ENCODE measurements around the gene SNCG. TPM values are rescaled to one million over a fixed set of nuclear protein-coding genes. Genes with fewer than 3 reads are reported as not detected.
"Not testable (repeated sequence)": the region's sequence is repeated elsewhere in the genome, so short reads cannot be mapped to it uniquely, and the experiment has no call there.

SNCG gene
- total RNA-seq, 1 experiment from 2014 or later = 1.6 TPM

- DNase-seq (ENCODE audit: low read depth) = no peak
These were observed 16.1 kb downstream of the SNCG start for GRCh38 chr10:86974484-86974883.

DNA sequence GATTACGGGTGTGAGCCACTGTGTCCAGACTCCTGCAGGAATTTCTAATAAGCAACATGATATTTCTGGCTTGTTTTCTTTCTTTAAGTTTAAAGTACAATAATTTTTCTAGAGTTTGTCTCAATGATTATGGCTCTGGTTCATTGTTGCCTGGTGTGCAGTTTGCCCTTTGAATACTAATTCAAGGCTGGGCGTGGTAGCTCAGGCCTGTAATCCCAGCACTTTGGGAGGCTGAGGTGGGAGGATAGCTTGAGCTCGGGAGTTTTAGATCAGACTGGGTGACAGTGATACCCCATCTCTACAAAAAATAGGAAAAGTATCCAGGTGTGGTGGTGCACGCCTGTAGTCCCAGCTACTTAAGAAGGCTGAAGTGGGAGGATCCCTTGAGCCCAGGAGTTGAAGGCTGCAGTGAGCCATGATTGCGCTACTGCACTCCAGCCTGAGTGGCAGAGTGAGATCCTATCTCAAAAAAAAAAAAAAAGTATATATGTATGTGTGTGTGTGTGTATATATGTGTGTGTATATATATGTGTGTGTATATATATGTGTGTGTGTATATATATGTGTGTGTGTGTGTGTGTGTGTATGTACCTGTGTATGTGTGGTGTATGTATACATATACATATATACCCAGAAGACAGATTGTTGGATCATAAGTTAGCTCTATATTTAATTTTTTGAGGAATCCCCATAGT lies 18.1 kb downstream of the SNCG start:
- DNase-seq (ENCODE audit: low read depth) = no peak

- DNase-seq (ENCODE audit: low read depth) = not testable (repeated sequence)
These were observed 20.1 kb downstream of the SNCG start for GRCh38 chr10:86978457-86978856.

GRCh38 chr10:86979296-86979818 lies 21.0 kb downstream of the SNCG start:
- DNase-seq (ENCODE audit: low read depth) = no peak

- DNase-seq (ENCODE audit: low read depth) = no peak
These were observed 21.6 kb downstream of the SNCG start for GRCh38 chr10:86979977-86980448.

GRCh38 chr10:86981020-86981419 lies 22.6 kb downstream of the SNCG start:
- not testable (repeated sequence) for DNase-seq (ENCODE audit: low read depth)

DNA sequence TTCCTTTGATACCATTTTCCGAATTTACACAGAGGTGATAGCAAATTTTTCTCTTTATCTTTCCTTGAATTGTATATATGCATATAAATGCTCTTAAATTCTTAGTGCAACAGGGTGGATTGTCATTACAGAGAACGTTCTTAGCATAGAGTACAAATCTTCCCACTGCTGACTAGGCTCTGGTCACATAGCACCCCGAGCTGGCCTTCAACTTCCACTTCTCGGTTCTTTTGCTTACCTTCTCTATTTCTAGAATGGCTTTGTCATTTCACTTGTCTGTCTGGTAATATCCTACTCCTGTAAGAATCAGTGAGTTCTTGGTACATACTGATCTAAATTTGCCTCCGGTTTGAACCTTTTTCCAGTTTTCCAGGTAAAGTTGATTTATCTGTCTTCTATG lies 23.3 kb downstream of the SNCG start:
- no peak for DNase-seq (ENCODE audit: low read depth)

DNA sequence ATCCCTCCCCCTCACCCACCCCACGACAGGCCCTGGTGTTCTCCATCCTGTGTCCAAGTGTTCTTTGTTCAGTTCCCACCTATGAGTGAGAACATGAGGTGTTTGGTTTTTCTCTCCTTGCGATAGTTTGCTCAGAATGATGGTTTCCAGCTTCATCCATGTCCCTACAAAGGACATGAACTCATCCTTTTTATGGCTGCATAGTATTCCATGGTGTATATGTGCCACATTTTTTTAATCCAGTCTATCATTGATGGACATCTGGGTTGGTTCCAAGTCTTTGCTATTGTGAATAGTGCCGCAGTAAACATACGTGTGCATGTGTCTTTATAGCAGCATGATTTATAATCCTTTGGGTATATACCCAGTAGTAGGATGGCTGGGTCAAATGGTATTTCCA lies 26.1 kb downstream of the SNCG start:
- not testable (repeated sequence) for DNase-seq (ENCODE audit: low read depth)

GRCh38 chr10:86988520-86988919 lies 30.1 kb downstream of the SNCG start:
- no peak for DNase-seq (ENCODE audit: low read depth)

DNA sequence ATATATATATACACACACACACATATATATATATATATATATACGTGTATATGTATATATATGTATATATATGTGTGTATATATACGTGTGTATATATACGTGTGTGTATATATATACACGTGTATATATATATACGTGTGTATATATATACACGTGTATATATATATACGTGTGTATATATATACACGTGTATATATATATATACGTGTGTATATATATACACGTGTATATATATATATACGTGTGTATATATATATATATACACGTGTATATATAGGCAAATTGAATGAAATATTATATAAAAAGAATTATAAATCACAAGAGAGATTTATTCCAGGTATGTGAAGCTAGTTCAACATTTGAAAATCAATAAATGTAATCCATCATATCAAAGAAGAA lies 33.0 kb downstream of the SNCG start:
- DNase-seq (ENCODE audit: low read depth) = not testable (repeated sequence)

DNA sequence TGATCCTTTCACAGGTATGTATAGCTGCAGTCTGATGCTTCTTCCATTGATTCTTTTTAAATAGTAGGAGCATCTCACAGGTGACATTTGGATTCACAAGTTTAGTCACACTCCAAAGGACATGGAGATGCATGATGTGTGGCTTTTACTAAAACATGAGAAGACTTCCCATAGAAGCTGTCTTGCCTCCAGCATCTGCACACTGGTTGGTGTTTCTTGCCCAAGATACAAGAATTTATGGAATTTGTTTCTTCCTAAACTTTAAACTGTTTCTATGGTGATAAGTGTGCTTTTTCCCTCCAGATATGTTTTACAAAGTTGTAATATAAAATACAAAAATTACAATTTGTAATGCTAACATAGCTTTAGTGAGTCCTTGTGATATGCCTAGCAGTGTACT lies 34.1 kb downstream of the SNCG start:
- no peak for DNase-seq (ENCODE audit: low read depth)

DNA sequence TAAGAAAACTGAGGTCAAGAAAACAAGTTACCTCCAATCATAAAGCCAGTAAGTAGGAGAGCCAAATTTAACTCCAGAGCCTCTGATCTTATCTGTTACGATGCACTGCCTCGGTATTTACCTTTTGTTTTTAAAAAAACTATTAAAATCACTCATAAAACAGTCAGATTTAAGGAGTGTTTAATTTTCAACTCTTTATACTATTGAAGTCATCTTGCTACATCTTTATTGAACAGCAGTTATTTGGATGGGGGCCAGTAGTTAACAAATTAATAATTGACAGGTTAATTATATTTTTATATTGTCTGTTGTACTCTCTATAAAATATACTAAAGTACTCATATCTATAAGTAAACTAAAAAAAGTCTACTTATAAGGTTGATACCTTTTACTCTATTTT lies 34.5 kb downstream of the SNCG start:
- DNase-seq (ENCODE audit: low read depth) = no peak

DNA sequence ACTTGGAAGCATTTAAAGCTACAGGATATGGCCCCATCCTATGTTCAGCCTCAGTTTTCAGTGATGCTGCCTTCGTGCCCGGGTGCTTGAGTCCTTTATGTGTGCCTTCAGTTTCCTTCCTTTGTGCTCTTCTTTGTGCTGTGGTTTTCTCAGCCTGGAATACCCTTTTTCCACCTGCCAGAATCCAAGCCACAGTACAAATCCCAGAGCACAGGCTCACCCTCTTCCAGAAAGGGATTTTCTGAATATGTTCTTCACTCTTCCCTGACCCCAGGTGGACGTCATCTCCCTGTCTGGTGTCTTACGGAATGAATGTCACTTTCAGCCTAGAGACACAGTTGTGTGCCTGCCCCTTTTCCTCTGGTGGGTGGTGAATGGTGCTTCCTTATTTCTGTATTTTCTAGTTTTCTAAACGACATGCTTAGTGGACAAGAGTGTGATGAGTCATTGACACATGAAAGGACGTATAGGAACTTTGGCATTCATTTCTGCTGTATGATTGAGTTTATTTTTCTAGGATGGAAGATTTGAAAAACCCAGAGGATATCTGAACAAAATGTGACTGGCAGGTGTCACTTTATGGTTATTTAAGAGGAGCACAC lies 41.5 kb downstream of the SNCG start:
- DNase-seq (ENCODE audit: low read depth) = not testable (repeated sequence)

DNA sequence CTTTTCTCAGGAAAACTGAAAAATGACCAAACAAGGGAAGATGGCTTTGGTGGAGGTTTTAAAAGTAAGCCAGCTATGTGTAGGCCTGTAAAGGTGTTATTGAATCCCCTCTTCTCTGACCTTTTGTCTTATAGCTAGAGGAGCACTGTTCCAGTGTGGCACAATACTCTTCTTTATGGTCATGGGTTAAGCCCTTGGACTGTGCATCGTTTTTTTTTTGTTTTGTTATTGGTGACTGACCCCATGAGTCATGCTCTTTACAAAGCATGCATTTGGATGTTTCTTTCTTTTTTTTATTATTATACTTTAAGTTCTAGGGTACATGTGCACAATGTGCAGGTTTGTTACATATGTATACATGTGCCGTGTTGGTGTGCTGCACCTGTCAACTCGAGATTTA lies 42.1 kb downstream of the SNCG start:
- DNase-seq (ENCODE audit: low read depth) = no peak

GRCh38 chr10:87007124-87007523 lies 48.7 kb downstream of the SNCG start:
- DNase-seq (ENCODE audit: low read depth) = not testable (repeated sequence)

DNA sequence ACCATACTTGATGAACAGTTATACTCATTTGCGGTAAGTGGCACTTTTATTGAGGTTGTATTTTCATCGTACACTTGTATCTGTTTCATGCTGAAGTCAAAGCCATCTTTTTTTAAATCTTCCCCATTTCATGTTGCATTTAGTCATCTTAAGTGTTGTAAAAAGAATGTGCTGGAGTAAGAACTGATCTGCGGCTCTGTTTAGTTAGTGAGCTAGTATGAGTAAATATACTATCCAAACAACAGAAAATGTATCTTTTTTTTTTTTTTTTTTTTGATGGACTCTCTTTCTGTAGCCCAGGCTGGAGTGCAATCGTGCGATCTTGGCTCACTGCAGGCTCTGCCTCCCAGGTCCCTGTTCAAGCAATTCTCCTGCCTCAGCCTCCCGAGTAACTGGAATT lies 49.3 kb downstream of the SNCG start:
- not testable (repeated sequence) for DNase-seq (ENCODE audit: low read depth)

DNA sequence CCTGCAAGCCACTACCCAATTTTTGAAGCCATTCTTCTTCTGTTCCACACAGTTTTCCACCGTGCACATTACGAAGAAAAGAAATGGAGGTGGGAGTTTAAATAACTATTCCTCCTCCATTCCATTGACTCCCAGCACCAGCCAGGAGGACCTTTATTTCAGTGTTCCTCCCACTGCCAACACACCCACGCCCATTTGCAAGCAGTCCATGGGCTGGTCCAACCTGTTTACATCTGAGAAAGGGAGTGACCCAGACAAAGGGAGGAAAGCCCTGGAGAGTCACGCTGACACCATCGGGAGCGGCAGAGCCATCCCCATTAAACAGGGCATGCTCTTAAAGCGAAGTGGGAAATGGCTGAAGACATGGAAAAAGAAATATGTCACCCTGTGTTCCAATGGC lies 49.9 kb downstream of the SNCG start:
- DNase-seq (ENCODE audit: low read depth) = not testable (repeated sequence)

DNA sequence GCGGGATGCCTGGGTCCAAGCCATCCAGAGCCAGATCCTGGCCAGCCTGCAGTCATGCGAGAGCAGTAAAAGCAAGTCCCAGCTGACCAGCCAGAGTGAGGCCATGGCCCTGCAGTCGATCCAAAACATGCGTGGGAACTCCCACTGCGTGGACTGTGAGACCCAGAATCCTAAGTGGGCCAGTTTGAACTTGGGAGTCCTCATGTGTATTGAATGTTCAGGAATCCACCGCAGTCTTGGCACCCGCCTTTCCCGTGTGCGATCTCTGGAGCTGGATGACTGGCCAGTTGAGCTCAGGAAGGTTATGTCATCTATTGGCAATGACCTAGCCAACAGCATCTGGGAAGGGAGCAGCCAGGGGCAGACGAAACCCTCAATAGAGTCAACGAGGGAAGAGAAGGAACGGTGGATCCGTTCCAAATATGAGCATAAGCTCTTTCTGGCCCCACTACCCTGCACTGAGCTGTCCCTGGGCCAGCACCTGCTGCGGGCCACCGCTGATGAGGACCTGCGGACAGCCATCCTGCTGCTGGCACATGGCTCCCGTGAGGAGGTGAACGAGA lies 50.8 kb downstream of the SNCG start:
- DNase-seq (ENCODE audit: low read depth) = not testable (repeated sequence)

Other genes starting within 250 kb of the SNCG start
- gene BMPR1A, start 202.0 kb upstream of the SNCG start, total RNA-seq (2014; rRNA removed; shearing (Covaris generic)) = 23.5 and 30.3 TPM in 2 replicates
- 0.39 and 0.60 TPM in 2 replicates for gene MMRN2, start 984 bp upstream of the SNCG start, total RNA-seq (2014; rRNA removed; shearing (Covaris generic))
- 0.49 and 0.84 TPM in 2 replicates for gene ADIRF, start 9.9 kb downstream of the SNCG start, total RNA-seq (2014; rRNA removed; shearing (Covaris generic))
- gene FAM25A, start 61.7 kb downstream of the SNCG start, total RNA-seq (2014; rRNA removed; shearing (Covaris generic)) = not detected in 2 replicates
- gene GLUD1, start 136.2 kb downstream of the SNCG start, total RNA-seq (2014; rRNA removed; shearing (Covaris generic)) = 175 and 190 TPM in 2 replicates
- 21.9 and 24.9 TPM in 2 replicates for gene SHLD2, start 136.6 kb downstream of the SNCG start, total RNA-seq (2014; rRNA removed; shearing (Covaris generic))

Data from RPMI7951 (cell line).